ENCODE measurements around the gene ADRB1. TPM values are rescaled to one million over a fixed set of nuclear protein-coding genes. Genes with fewer than 3 reads are reported as not detected.

The ADRB1 gene
- total RNA-seq, 1 experiment from 2014 or later, result 85.2 TPM

- no peak for TF ChIP-seq EZH2 (IDR thresholded peaks at IDR 0.05; ENCODE audit: borderline replicate concordance, low read depth, low read length, poor library complexity, severe bottlenecking)
- TF ChIP-seq, protein P1, sequence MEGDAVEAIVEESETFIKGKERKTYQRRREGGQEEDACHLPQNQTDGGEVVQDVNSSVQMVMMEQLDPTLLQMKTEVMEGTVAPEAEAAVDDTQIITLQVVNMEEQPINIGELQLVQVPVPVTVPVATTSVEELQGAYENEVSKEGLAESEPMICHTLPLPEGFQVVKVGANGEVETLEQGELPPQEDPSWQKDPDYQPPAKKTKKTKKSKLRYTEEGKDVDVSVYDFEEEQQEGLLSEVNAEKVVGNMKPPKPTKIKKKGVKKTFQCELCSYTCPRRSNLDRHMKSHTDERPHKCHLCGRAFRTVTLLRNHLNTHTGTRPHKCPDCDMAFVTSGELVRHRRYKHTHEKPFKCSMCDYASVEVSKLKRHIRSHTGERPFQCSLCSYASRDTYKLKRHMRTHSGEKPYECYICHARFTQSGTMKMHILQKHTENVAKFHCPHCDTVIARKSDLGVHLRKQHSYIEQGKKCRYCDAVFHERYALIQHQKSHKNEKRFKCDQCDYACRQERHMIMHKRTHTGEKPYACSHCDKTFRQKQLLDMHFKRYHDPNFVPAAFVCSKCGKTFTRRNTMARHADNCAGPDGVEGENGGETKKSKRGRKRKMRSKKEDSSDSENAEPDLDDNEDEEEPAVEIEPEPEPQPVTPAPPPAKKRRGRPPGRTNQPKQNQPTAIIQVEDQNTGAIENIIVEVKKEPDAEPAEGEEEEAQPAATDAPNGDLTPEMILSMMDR (conservative IDR thresholded peaks at IDR 0.05; ENCODE audit: low read depth, low read length), result no peak
- intact Hi-C loops (cut with micrococcal nuclease; ENCODE audit: unreplicated experiment), result no loop called here
- no peaks in the 10 kb centered on the region for H3K9me3 ChIP-seq (ENCODE audit: low read depth, low read length, poor library complexity, severe bottlenecking)
- no peak for DNase-seq (ENCODE audit: low spot score)
- no peak overlapping the region for H3K4me3 ChIP-seq (ENCODE audit: low read depth, low read length, poor library complexity, severe bottlenecking)
- no peaks in the 10 kb centered on the region for H3K36me3 ChIP-seq (ENCODE audit: insufficient read depth, low read length, poor library complexity, severe bottlenecking)
- ChIA-PET CTCF (no interaction called here), POLR2A (ENCODE audit: low non-redundant PET) (no interaction called here)
- peaks cover 43% of the 10 kb centered on the region for H3K4me1 ChIP-seq (ENCODE audit: insufficient read depth, low read length, poor library complexity, severe bottlenecking)
- BruUV-seq (replicated peaks), result no TSS peak
- no peak overlapping the region for H3K27ac ChIP-seq (ENCODE audit: low read depth, low read length, poor library complexity, severe bottlenecking)
- no peaks in the 10 kb centered on the region for H3K27me3 ChIP-seq (replicated peaks; ENCODE audit: insufficient read depth, low read depth, low read length, poor library complexity)
Measured at GRCh38 chr10:114021717-114022680, 21.7 kb upstream of the ADRB1 start.

- intact Hi-C loops (cut with micrococcal nuclease; ENCODE audit: unreplicated experiment), result no loop called here
- H3K27ac ChIP-seq (ENCODE audit: low read depth, low read length, poor library complexity, severe bottlenecking), result no peak overlapping the region
- TF ChIP-seq, protein P1 (conservative IDR thresholded peaks at IDR 0.05; ENCODE audit: low read depth, low read length), result no peak
- TF ChIP-seq EZH2 (IDR thresholded peaks at IDR 0.05; ENCODE audit: borderline replicate concordance, low read depth, low read length, poor library complexity, severe bottlenecking), result no peak
- H3K9me3 ChIP-seq (ENCODE audit: low read depth, low read length, poor library complexity, severe bottlenecking), result no peaks in the 10 kb centered on the region
- no peak overlapping the region for H3K4me3 ChIP-seq (ENCODE audit: low read depth, low read length, poor library complexity, severe bottlenecking)
- H3K4me1 ChIP-seq (ENCODE audit: insufficient read depth, low read length, poor library complexity, severe bottlenecking), result peaks cover 45% of the 10 kb centered on the region
- BruUV-seq (replicated peaks), result no TSS peak
- DNase-seq (ENCODE audit: low spot score), result no peak
- CTCF ChIA-PET, result no interaction called here
- POLR2A ChIA-PET (ENCODE audit: low non-redundant PET), result no interaction called here
- H3K27me3 ChIP-seq (replicated peaks; ENCODE audit: insufficient read depth, low read depth, low read length, poor library complexity), result no peaks in the 10 kb centered on the region
- H3K36me3 ChIP-seq (ENCODE audit: insufficient read depth, low read length, poor library complexity, severe bottlenecking), result no peaks in the 10 kb centered on the region
Measured at GRCh38 chr10:114022766-114023597, 20.7 kb upstream of the ADRB1 start.

DNA sequence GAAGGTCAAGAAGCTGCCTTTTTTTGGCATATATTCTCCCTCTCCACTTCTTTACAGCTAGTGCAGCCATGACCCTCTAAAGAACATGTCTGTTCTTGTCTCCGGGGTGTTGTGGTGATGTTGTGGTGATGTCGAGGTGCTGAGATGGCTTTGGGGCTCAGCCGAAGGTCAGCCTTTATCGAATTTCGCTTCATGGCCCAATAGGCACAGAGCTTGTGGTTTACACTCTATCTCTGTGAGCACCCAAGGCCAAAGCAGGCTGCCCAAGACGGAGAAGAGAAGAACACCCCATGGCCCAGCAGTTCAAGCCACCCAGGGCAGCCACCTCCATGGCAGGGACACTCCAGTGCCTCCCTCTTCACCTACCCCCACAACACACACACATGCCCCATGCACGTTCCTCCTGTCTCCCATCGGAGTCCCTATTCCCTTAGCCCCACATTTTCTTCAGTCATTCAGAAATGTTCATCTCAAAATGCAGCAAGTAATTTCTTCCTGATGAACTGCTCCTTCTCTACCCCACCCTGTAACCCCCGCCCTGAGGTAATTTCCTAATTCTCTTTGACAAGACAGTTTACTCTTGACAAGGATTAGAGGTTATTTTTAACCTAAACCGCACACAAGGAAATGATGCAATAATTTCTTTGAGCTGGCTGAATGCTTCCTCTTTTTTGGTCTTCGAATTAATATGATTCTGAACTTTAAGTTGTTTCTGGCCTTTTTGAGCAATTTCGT is 18.6 kb upstream of the ADRB1 start:
- ChIA-PET POLR2A (ENCODE audit: low non-redundant PET) (interaction anchor here (0.5 kb wide), 1 partner anchor 19 kb away, joined by 3 read pairs; no protein-coding TSS in a partner anchor), CTCF (no interaction called here)
- no peaks in the 10 kb centered on the region for H3K36me3 ChIP-seq (ENCODE audit: insufficient read depth, low read length, poor library complexity, severe bottlenecking)
- peak; percentile 90 for DNase-seq (ENCODE audit: low spot score)
- H3K27ac ChIP-seq (ENCODE audit: low read depth, low read length, poor library complexity, severe bottlenecking), result peak overlapping the region; percentile 83
- no peaks in the 10 kb centered on the region for H3K27me3 ChIP-seq (replicated peaks; ENCODE audit: insufficient read depth, low read depth, low read length, poor library complexity)
- no peaks in the 10 kb centered on the region for H3K9me3 ChIP-seq (ENCODE audit: low read depth, low read length, poor library complexity, severe bottlenecking)
- TSS peak; percentile 87 for BruUV-seq (replicated peaks)
- intact Hi-C loops (cut with micrococcal nuclease; ENCODE audit: unreplicated experiment), result no loop called here
- H3K4me1 ChIP-seq (ENCODE audit: insufficient read depth, low read length, poor library complexity, severe bottlenecking), result peaks cover 45% of the 10 kb centered on the region
- H3K4me3 ChIP-seq (ENCODE audit: low read depth, low read length, poor library complexity, severe bottlenecking), result no peak overlapping the region
- TF ChIP-seq, protein P1 (conservative IDR thresholded peaks at IDR 0.05; ENCODE audit: low read depth, low read length), result no peak
- no peak for TF ChIP-seq EZH2 (IDR thresholded peaks at IDR 0.05; ENCODE audit: borderline replicate concordance, low read depth, low read length, poor library complexity, severe bottlenecking)

All from A673 (cell line).